ENCODE results near the gene CCR3.

The CCR3 gene

GRCh38 chr3:46266598-46266997 is 24.3 kb downstream of the CCR3 start:
- DNase-seq (ENCODE audit: extremely low read depth, insufficient read length) = no peak
- no peak for TF ChIP-seq CTCF (IDR thresholded peaks at IDR 0.05; ENCODE audit: insufficient read depth, low read length, poor library complexity, severe bottlenecking)
- Histone ChIP-seq H3K36me3 (ENCODE audit: control insufficient read depth, insufficient read depth, low read length) (no peaks in the 10 kb centered on the region), H3K27me3 (replicated peaks; ENCODE audit: control insufficient read depth, insufficient read depth, low read length) (no peaks in the 10 kb centered on the region), H3K4me3 (replicated peaks; ENCODE audit: low read depth, low read length) (no peak overlapping the region)

DNA sequence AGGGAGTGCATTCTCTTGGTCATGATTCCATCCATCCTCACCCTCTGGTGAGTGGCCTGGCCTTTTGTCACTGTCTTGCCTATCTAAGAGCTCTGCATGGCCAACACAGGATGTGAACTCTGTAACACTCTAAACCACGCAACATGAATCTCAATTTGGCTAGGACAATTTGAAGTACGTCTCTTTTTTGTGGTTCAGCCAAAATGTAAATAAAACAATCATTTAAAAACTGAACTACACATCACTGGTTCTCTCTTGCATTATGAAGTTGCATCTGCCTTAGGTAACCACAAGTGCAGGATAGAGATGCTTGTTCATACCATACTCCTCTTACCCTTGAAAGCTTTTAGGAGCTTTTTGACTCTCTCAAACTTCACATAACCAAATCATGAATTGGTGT is 27.3 kb downstream of the CCR3 start:
- no peaks in the 10 kb centered on the region for H3K36me3 ChIP-seq (ENCODE audit: control insufficient read depth, insufficient read depth, low read length)
- no peak for DNase-seq (ENCODE audit: extremely low read depth, insufficient read length)
- no peaks in the 10 kb centered on the region for H3K27me3 ChIP-seq (replicated peaks; ENCODE audit: control insufficient read depth, insufficient read depth, low read length)
- H3K4me3 ChIP-seq (replicated peaks; ENCODE audit: low read depth, low read length) = no peak overlapping the region
- no peak for TF ChIP-seq CTCF (IDR thresholded peaks at IDR 0.05; ENCODE audit: insufficient read depth, low read length, poor library complexity, severe bottlenecking)

GRCh38 chr3:46270474-46270873 is 28.2 kb downstream of the CCR3 start:
- H3K27me3 ChIP-seq (replicated peaks; ENCODE audit: control insufficient read depth, insufficient read depth, low read length) = no peaks in the 10 kb centered on the region
- H3K36me3 ChIP-seq (ENCODE audit: control insufficient read depth, insufficient read depth, low read length) = no peaks in the 10 kb centered on the region
- DNase-seq (ENCODE audit: extremely low read depth, insufficient read length) = no peak
- no peak for TF ChIP-seq CTCF (IDR thresholded peaks at IDR 0.05; ENCODE audit: insufficient read depth, low read length, poor library complexity, severe bottlenecking)
- H3K4me3 ChIP-seq (replicated peaks; ENCODE audit: low read depth, low read length) = no peak overlapping the region

GRCh38 chr3:46271209-46271745 is 29.0 kb downstream of the CCR3 start:
- no peak overlapping the region for H3K4me3 ChIP-seq (replicated peaks; ENCODE audit: low read depth, low read length)
- H3K36me3 ChIP-seq (ENCODE audit: control insufficient read depth, insufficient read depth, low read length) = no peaks in the 10 kb centered on the region
- no peak for TF ChIP-seq CTCF (IDR thresholded peaks at IDR 0.05; ENCODE audit: insufficient read depth, low read length, poor library complexity, severe bottlenecking)
- H3K27me3 ChIP-seq (replicated peaks; ENCODE audit: control insufficient read depth, insufficient read depth, low read length) = no peaks in the 10 kb centered on the region
- no peak for DNase-seq (ENCODE audit: extremely low read depth, insufficient read length)

- no peaks in the 10 kb centered on the region for H3K27me3 ChIP-seq (replicated peaks; ENCODE audit: control insufficient read depth, insufficient read depth, low read length)
- H3K36me3 ChIP-seq (ENCODE audit: control insufficient read depth, insufficient read depth, low read length) = no peaks in the 10 kb centered on the region
- H3K4me3 ChIP-seq (replicated peaks; ENCODE audit: low read depth, low read length) = no peak overlapping the region
- no peak for DNase-seq (ENCODE audit: extremely low read depth, insufficient read length)
- no peak for TF ChIP-seq CTCF (IDR thresholded peaks at IDR 0.05; ENCODE audit: insufficient read depth, low read length, poor library complexity, severe bottlenecking)
Measured at GRCh38 chr3:46272028-46272451, 29.8 kb downstream of the CCR3 start.

GRCh38 chr3:46276497-46277099 is 34.3 kb downstream of the CCR3 start:
- H3K36me3 ChIP-seq (ENCODE audit: control insufficient read depth, insufficient read depth, low read length) = no peaks in the 10 kb centered on the region
- TF ChIP-seq CTCF (IDR thresholded peaks at IDR 0.05; ENCODE audit: insufficient read depth, low read length, poor library complexity, severe bottlenecking) = peak; percentile 97
- DNase-seq (ENCODE audit: extremely low read depth, insufficient read length) = peak; percentile 56
- no peak overlapping the region for H3K4me3 ChIP-seq (replicated peaks; ENCODE audit: low read depth, low read length)
- H3K27me3 ChIP-seq (replicated peaks; ENCODE audit: control insufficient read depth, insufficient read depth, low read length) = no peaks in the 10 kb centered on the region

Data from GM06990 (cell line).